ENCODE data around the gene PIGK.

- TF ChIP-seq POLR2A (IDR thresholded peaks at IDR 0.05) (no peak), EP300 (IDR thresholded peaks at IDR 0.05) (no peak), POLR2AphosphoS5 (IDR thresholded peaks at IDR 0.05) (no peak)
- TF ChIP-seq, protein P1, sequence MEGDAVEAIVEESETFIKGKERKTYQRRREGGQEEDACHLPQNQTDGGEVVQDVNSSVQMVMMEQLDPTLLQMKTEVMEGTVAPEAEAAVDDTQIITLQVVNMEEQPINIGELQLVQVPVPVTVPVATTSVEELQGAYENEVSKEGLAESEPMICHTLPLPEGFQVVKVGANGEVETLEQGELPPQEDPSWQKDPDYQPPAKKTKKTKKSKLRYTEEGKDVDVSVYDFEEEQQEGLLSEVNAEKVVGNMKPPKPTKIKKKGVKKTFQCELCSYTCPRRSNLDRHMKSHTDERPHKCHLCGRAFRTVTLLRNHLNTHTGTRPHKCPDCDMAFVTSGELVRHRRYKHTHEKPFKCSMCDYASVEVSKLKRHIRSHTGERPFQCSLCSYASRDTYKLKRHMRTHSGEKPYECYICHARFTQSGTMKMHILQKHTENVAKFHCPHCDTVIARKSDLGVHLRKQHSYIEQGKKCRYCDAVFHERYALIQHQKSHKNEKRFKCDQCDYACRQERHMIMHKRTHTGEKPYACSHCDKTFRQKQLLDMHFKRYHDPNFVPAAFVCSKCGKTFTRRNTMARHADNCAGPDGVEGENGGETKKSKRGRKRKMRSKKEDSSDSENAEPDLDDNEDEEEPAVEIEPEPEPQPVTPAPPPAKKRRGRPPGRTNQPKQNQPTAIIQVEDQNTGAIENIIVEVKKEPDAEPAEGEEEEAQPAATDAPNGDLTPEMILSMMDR (IDR thresholded peaks at IDR 0.05): no peak
Observed at GRCh38 chr1:77085109-77085508, 134.1 kb downstream of the PIGK start.

Data from stomach (tissue), 4 donors.